ENCODE results near the gene OAS2. TPM values are rescaled to one million over a fixed set of nuclear protein-coding genes. Genes with fewer than 3 reads are reported as not detected.

OAS2 gene
- polyA plus RNA-seq, 1 donor from 2014 or later = not detected

GRCh38 chr12:112977641-112978040 lies 678 bp upstream of the OAS2 start:
- Histone ChIP-seq H3K27me3 (ENCODE audit: insufficient read depth, low read depth, low read length) (no peaks in the 10 kb centered on the region), H3K9me2 (ENCODE audit: insufficient read depth, low read length) (no peaks in the 10 kb centered on the region), H3F3A (ENCODE audit: insufficient read depth, low read length, poor library complexity, severe bottlenecking) (no peaks in the 10 kb centered on the region), H3K9ac (ENCODE audit: low read length) (no peak overlapping the region), H3K4me3 (ENCODE audit: low read length) (no peak overlapping the region), H3K4me2 (ENCODE audit: low read length) (no peak overlapping the region), H3K27ac (ENCODE audit: low read length) (no peak overlapping the region), H3K9me3 (ENCODE audit: low read length) (no peaks in the 10 kb centered on the region), H2AFZ (ENCODE audit: low read depth, low read length) (no peak overlapping the region), H3K36me3 (ENCODE audit: insufficient read depth, low read length) (no peaks in the 10 kb centered on the region), H3K79me2 (replicated peaks; ENCODE audit: insufficient read depth, low read length) (no peaks in the 10 kb centered on the region), H4K20me1 (ENCODE audit: insufficient read depth) (no peaks in the 10 kb centered on the region)
- no peak for TF ChIP-seq EP300 (conservative IDR thresholded peaks at IDR 0.05; ENCODE audit: poor library complexity, severe bottlenecking)
- TF ChIP-seq, protein P1, sequence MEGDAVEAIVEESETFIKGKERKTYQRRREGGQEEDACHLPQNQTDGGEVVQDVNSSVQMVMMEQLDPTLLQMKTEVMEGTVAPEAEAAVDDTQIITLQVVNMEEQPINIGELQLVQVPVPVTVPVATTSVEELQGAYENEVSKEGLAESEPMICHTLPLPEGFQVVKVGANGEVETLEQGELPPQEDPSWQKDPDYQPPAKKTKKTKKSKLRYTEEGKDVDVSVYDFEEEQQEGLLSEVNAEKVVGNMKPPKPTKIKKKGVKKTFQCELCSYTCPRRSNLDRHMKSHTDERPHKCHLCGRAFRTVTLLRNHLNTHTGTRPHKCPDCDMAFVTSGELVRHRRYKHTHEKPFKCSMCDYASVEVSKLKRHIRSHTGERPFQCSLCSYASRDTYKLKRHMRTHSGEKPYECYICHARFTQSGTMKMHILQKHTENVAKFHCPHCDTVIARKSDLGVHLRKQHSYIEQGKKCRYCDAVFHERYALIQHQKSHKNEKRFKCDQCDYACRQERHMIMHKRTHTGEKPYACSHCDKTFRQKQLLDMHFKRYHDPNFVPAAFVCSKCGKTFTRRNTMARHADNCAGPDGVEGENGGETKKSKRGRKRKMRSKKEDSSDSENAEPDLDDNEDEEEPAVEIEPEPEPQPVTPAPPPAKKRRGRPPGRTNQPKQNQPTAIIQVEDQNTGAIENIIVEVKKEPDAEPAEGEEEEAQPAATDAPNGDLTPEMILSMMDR (IDR thresholded peaks at IDR 0.05; ENCODE audit: poor library complexity, severe bottlenecking) = no peak
- TF ChIP-seq RAD21 (conservative IDR thresholded peaks at IDR 0.05) = no peak
- TF ChIP-seq TAF1 (IDR thresholded peaks at IDR 0.05; ENCODE audit: low read depth) = no peak
- TF ChIP-seq POLR2AphosphoS5 (IDR thresholded peaks at IDR 0.05) = no peak
- TF ChIP-seq MXI1 (conservative IDR thresholded peaks at IDR 0.05; ENCODE audit: poor library complexity, severe bottlenecking) = no peak
- TF ChIP-seq, protein P2, sequence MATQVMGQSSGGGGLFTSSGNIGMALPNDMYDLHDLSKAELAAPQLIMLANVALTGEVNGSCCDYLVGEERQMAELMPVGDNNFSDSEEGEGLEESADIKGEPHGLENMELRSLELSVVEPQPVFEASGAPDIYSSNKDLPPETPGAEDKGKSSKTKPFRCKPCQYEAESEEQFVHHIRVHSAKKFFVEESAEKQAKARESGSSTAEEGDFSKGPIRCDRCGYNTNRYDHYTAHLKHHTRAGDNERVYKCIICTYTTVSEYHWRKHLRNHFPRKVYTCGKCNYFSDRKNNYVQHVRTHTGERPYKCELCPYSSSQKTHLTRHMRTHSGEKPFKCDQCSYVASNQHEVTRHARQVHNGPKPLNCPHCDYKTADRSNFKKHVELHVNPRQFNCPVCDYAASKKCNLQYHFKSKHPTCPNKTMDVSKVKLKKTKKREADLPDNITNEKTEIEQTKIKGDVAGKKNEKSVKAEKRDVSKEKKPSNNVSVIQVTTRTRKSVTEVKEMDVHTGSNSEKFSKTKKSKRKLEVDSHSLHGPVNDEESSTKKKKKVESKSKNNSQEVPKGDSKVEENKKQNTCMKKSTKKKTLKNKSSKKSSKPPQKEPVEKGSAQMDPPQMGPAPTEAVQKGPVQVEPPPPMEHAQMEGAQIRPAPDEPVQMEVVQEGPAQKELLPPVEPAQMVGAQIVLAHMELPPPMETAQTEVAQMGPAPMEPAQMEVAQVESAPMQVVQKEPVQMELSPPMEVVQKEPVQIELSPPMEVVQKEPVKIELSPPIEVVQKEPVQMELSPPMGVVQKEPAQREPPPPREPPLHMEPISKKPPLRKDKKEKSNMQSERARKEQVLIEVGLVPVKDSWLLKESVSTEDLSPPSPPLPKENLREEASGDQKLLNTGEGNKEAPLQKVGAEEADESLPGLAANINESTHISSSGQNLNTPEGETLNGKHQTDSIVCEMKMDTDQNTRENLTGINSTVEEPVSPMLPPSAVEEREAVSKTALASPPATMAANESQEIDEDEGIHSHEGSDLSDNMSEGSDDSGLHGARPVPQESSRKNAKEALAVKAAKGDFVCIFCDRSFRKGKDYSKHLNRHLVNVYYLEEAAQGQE (IDR thresholded peaks at IDR 0.05; ENCODE audit: borderline replicate concordance) = no peak
- TF ChIP-seq SMC3 (conservative IDR thresholded peaks at IDR 0.05; ENCODE audit: poor library complexity) = no peak
- no peak for TF ChIP-seq EZH2 (IDR thresholded peaks at IDR 0.05; ENCODE audit: borderline replicate concordance, insufficient read depth, low read length, poor library complexity, severe bottlenecking)

DNA sequence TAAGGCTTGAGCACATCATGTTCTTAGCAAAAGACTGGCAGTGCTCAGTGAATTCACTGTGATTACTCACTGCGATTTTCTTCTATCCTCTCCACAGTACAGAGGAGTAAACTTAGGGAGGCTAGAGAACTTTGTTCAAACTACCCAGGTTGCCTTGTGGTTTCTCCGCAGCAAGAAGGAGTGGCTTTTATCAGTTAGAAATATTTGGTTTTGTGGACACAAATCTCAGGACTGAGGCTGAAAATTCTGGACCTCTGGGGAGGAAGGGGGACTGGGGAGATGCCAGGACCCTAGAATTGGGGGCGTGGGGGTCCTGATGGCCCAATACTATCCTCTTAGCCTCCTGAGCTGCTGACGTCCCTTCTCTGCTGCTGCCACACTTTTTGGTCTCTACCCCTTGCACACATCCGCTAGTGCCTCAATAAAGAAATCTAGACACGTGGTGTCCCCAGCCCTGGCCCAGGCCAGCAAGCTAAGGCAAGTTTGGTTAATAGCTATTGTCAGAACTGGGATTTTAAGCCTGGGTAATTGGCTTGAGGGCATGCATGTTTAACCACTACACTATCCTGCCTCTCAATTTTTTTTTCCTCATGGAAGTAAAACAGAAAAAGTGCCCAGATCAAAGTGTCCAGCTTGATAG lies 842 bp downstream of the OAS2 start:
- Histone ChIP-seq H3F3A (ENCODE audit: insufficient read depth, low read length, poor library complexity, severe bottlenecking) (no peaks in the 10 kb centered on the region), H3K9ac (ENCODE audit: low read length) (no peak overlapping the region), H3K79me2 (replicated peaks; ENCODE audit: insufficient read depth, low read length) (no peaks in the 10 kb centered on the region), H3K27ac (ENCODE audit: low read length) (no peak overlapping the region), H3K9me2 (ENCODE audit: insufficient read depth, low read length) (no peaks in the 10 kb centered on the region), H2AFZ (ENCODE audit: low read depth, low read length) (no peak overlapping the region), H3K36me3 (ENCODE audit: insufficient read depth, low read length) (no peaks in the 10 kb centered on the region), H3K4me3 (ENCODE audit: low read length) (no peak overlapping the region), H3K4me2 (ENCODE audit: low read length) (no peak overlapping the region), H3K9me3 (ENCODE audit: low read length) (no peaks in the 10 kb centered on the region), H4K20me1 (ENCODE audit: insufficient read depth) (no peaks in the 10 kb centered on the region), H3K27me3 (ENCODE audit: insufficient read depth, low read depth, low read length) (no peaks in the 10 kb centered on the region)
- TF ChIP-seq, protein P2 (IDR thresholded peaks at IDR 0.05; ENCODE audit: borderline replicate concordance) = no peak
- TF ChIP-seq EP300 (conservative IDR thresholded peaks at IDR 0.05; ENCODE audit: poor library complexity, severe bottlenecking) (no peak), EZH2 (IDR thresholded peaks at IDR 0.05; ENCODE audit: borderline replicate concordance, insufficient read depth, low read length, poor library complexity, severe bottlenecking) (no peak), POLR2AphosphoS5 (IDR thresholded peaks at IDR 0.05) (no peak), RAD21 (conservative IDR thresholded peaks at IDR 0.05) (no peak), TAF1 (IDR thresholded peaks at IDR 0.05; ENCODE audit: low read depth) (no peak), SMC3 (conservative IDR thresholded peaks at IDR 0.05; ENCODE audit: poor library complexity) (no peak)
- TF ChIP-seq, protein P1 (IDR thresholded peaks at IDR 0.05; ENCODE audit: poor library complexity, severe bottlenecking) = no peak

All from neural cell (in vitro differentiated cells).